ENCODE measurements around the gene EEIG1.

The EEIG1 gene

GRCh38 chr9:127980706-127981558, at the start of gene EEIG1:
Gene EEIG1 (minus strand): TSS chr9:127980989. CDS start chr9:127980137, 852 bp downstream.
- Mint-ChIP-seq H3K4me3 (peak within 1 kb of the TSS; percentile 97 to 98 (median 98)), H3K27ac (peak within 1 kb of the TSS; percentile 98 to 100 (median 99)), H3K27me3 (ENCODE audit: low read depth) (peaks cover 4% of the 10 kb centered on the region), H3K36me3 (ENCODE audit: low read depth) (no peaks in the 10 kb centered on the region), H3K4me1 (peaks cover 42% of the 10 kb centered on the region), H3K9me3 (no peaks in the 10 kb centered on the region)
- TF ChIP-seq CTCF (IDR thresholded peaks at IDR 0.05; ENCODE audit: unreplicated experiment in 3 of 3), result no peak

DNA sequence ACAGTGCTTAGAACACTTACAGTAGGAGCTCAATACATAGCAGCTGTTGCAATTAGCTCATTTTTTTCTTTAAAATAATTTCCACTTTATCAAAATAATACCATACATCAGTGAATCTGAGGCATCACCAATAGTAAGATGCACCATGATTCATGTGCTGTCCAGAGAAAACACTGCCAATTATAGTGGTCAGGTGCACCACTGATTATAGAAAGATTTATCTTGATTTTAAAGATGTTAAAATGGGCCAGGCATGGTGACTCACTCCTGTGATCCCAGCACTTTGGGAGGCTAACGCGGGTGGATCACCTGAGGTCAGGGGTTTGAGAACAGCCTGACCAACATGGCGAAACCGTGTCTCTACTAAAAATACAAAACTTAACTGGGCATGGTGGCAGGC, 46.9 kb upstream of the EEIG1 start:
- TF ChIP-seq CTCF (IDR thresholded peaks at IDR 0.05; ENCODE audit: unreplicated experiment in 3 of 3), result no peak
- no peaks in the 10 kb centered on the region for H3K9me3 Mint-ChIP-seq
- peaks cover 3% of the 10 kb centered on the region for H3K27me3 Mint-ChIP-seq (ENCODE audit: low read depth)
- no peak overlapping the region for H3K4me3 Mint-ChIP-seq
- H3K27ac Mint-ChIP-seq, result no peak overlapping the region
- peaks cover 12% of the 10 kb centered on the region for H3K4me1 Mint-ChIP-seq
- no peaks in the 10 kb centered on the region for H3K36me3 Mint-ChIP-seq (ENCODE audit: low read depth)

- Mint-ChIP-seq H3K4me3 (no peak overlapping the region), H3K27me3 (ENCODE audit: low read depth) (peaks cover 3% of the 10 kb centered on the region), H3K27ac (peak overlapping the region in 1 of 3 experiments; percentile 60), H3K36me3 (ENCODE audit: low read depth) (no peaks in the 10 kb centered on the region), H3K4me1 (peaks cover 12% of the 10 kb centered on the region), H3K9me3 (no peaks in the 10 kb centered on the region)
- no peak for TF ChIP-seq CTCF (IDR thresholded peaks at IDR 0.05; ENCODE audit: unreplicated experiment in 3 of 3)
Observed at GRCh38 chr9:128026773-128027541, 46.2 kb upstream of the EEIG1 start.

DNA sequence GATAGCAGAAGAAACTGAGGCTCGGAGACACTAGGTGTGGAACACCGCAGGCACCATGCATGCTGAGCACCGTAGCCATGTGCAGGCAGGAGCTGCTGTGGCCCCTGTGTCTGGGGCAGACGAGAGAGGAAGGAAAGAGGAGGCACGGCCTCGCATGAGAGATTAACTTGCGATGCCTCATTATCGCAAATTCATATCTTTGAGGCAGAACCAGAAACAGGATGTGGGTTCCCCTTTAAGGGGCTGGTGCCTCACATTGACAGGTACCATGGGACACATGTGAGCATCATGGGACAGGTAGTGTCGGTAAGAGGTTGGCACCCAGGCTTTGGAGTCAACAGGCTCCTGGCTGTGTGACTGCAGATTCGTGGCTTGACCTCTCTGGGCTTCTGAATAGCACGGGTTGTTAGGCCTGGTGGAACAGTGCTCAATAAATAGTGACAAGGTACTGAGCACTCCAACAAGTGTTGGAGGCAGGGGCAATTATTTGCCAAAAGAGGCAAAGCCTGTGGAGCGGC, 45.5 kb upstream of the EEIG1 start:
- no peak for TF ChIP-seq CTCF (IDR thresholded peaks at IDR 0.05; ENCODE audit: unreplicated experiment in 3 of 3)
- Mint-ChIP-seq H3K36me3 (ENCODE audit: low read depth) (no peaks in the 10 kb centered on the region), H3K27ac (peak overlapping the region in 1 of 3 experiments; percentile 28)

DNA sequence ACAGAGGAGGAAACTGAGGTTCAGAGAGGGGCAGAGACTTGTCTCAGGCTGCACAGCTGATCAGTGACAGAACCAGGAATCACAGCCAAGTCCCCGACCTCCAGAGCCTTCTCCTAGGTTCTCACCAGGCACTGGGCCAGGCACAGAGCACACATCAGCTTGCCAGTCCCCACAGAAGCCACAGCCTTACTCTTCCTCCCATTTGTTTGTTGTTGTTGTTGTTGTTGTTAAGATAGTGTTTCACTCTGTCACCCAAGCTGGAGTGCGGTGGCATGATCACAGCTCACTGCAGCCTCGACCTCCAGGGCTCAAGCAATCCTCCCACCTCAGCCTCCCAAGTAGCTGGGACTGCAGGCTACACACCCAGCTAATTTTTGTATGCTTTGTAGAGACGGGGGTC, 44.9 kb upstream of the EEIG1 start:
- Mint-ChIP-seq H3K9me3 (no peaks in the 10 kb centered on the region), H3K27ac (no peak overlapping the region)

More for the DNA sequence above, 45.5 kb upstream of the EEIG1 start:
- H3K27me3 Mint-ChIP-seq (ENCODE audit: low read depth), result peaks cover 3% of the 10 kb centered on the region
- peaks cover 12% of the 10 kb centered on the region for H3K4me1 Mint-ChIP-seq
- no peak overlapping the region for H3K4me3 Mint-ChIP-seq
- no peaks in the 10 kb centered on the region for H3K9me3 Mint-ChIP-seq

More for the DNA sequence above, 44.9 kb upstream of the EEIG1 start:
- no peaks in the 10 kb centered on the region for H3K36me3 Mint-ChIP-seq (ENCODE audit: low read depth)
- no peak for TF ChIP-seq CTCF (IDR thresholded peaks at IDR 0.05; ENCODE audit: unreplicated experiment in 3 of 3)
- no peak overlapping the region for H3K4me3 Mint-ChIP-seq
- H3K4me1 Mint-ChIP-seq, result peaks cover 12% of the 10 kb centered on the region
- peaks cover 3% of the 10 kb centered on the region for H3K27me3 Mint-ChIP-seq (ENCODE audit: low read depth)
